Activated gamma-delta T cell treated with Interleukin-2 at 50 U/mL for 16 hours (primary cell): ENCODE data around the gene PDCD7.
A peak's percentile ranks its signal among the peaks of the same experiment; 100 is the strongest.
"Not testable (repeated sequence)": the region's sequence is repeated elsewhere in the genome, so short reads cannot be mapped to it uniquely, and the experiment has no call there.

Experiments used
- DNase-seq: peaks from one replicate; pipeline ENCODE4 v3.0.0-alpha.2; 2020

PDCD7 gene, protein sequence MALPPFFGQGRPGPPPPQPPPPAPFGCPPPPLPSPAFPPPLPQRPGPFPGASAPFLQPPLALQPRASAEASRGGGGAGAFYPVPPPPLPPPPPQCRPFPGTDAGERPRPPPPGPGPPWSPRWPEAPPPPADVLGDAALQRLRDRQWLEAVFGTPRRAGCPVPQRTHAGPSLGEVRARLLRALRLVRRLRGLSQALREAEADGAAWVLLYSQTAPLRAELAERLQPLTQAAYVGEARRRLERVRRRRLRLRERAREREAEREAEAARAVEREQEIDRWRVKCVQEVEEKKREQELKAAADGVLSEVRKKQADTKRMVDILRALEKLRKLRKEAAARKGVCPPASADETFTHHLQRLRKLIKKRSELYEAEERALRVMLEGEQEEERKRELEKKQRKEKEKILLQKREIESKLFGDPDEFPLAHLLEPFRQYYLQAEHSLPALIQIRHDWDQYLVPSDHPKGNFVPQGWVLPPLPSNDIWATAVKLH

DNA sequence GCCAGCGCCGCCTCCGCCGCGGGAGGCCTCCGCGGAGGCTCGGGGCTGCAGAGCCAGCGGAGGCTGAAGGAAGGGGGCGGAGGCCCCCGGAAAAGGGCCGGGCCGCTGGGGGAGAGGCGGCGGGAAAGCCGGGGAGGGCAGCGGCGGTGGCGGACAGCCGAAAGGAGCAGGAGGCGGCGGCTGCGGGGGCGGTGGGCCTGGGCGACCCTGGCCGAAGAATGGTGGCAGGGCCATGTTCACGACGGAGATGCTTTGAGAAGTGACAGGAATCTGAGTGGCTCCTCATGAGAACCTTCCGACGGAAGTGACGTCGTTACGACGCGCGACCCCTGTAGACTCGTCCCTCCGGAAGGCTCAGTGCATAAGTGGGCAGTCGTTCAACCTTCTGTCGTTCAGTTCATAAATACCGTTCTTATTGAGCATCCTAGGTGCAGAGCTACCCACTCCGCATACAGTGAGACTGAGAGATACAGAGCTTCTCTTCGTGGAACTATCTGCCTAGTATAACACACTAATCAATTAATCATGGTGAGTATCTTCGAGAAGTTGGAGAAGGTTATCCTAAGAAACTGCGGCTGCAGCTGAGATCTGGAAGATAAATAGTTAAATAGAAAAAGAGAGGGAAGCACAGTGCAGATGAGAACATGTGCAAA, at the start of gene PDCD7:
PDCD7 (minus strand) TSS at position 261 of the 653 bp plus-strand sequence; CDS start at position 234, 27 bp downstream.
- DNase-seq = peak; percentile 79

DNA sequence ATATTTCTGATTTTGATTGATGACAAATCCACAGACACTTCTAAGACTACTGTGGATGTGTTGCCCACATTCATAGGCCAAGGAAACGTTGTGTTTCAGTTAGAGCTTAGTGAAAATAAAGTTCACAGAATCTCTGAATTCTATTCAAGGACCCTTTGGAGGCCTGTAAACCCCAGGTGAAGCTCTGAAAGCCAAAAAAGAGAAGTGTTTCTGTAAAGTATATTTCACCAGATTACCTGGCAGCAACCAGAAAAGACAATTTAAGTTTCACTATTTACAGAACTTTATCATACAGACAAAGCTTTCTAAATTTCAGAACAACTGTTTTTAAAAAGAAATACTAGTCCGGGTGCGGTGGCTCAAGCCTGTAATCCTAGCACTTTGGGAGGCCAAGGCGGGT, 48.9 kb upstream of the PDCD7 start:
- no peak for DNase-seq

DNA sequence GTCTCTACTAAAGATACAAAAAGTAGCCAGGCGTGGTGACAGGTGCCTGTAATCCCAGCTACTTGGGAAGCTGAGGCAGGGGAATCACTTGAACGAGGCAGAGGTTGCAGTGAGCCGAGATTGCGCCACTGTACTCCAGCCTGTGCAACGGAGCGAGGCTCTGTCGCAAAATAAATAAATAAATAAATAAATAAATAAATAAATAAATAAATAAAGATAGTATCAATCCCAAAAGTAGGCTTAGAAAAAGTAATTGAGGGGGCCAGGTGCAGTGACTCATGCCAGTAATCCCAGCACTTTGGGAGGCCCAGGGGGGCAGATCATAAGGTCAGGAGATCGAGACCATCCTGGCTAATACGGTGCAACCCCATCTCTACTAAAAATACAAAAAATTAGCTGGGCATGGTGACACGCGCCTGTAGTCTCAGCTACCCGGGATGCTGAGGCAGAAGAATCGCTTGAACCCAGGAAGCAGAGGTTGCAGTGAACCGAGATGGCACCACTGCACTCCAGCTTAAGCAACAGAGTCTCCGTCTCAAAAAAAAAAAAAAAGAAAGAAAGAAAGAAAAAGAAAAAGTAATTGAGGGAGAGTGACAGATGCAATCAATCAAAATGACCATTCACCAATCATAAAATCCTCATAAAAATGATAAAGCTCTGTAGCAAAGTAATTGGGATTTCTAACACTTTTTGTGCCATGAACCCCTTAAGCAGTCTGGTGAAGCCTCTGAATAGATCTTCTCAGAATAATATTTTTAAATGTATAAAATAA, 48.2 kb upstream of the PDCD7 start:
- not testable (repeated sequence) for DNase-seq

DNA sequence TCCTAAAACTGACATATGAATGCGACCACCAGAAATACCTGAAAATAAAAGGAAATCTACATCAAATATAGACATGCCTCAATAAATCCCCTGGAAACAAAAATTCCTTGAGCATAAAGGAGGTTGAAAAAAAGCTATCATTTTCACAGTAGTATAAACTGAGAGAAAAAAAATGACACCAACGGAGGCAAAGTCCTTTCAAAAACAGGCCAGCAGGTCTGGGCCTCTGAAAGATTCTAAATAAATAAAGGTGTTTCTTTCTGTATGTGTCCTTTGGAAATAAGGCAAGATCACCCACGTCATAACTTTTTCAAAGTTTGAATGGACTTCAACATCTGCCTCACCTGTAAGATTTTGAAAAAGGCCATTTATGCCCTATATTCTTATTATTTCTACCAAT, 46.6 kb upstream of the PDCD7 start:
- no peak for DNase-seq

DNA sequence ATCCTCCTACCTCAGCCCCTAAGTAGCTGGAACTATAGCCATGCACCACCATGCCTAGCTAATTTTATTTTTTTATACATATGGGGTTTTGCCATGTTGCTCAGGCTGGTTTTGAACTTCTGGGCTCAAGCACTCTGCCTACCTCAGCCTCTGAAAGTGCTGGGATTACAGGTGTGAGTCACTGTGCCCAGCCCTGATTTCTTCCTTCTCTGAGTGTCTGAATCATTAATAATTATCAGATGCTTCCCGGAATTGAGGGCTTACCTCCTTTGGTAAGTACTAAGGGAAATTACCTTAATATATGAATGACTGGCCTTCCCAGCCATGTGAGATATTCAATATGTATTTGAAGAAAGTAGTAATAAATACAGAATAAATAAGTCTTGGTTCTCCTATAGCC, 44.3 kb upstream of the PDCD7 start:
- no peak for DNase-seq

DNA sequence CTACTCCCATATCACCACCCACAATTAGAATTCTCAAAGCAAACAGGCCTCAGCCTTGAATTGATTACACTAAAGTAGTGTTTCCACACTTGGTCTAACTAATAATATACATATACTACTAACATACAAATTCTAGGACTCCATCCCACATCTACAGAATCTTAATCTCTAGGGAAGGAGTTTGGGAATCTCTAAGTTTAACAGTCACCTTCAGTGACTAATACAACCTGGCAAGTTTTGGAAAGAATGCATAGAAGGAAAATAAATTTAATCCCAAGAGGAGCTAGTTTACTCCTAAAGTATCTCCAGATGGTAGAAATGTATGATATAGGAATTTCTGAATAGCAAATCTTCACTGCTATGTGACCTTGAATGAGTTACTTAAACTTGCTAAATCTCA, 42.4 kb upstream of the PDCD7 start:
- no peak for DNase-seq

DNA sequence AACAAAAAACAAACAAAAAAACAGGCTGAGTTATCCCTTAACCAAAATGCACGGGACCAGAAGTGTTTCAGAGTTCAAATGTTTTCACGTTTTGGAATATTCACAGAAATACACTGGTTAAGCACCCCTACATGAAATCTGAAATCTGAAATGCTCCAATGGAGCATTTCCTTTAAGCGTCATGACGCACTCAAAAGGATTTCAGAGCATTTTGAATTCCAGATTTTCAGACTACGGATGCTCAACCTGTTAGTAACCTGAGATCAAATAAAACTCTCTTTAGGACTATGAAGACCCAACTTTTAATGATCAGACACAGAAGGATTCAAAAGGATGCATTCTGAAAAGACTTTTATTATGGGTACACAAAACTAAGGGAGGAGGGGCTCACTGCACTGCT, 41.9 kb upstream of the PDCD7 start:
- no peak for DNase-seq

DNA sequence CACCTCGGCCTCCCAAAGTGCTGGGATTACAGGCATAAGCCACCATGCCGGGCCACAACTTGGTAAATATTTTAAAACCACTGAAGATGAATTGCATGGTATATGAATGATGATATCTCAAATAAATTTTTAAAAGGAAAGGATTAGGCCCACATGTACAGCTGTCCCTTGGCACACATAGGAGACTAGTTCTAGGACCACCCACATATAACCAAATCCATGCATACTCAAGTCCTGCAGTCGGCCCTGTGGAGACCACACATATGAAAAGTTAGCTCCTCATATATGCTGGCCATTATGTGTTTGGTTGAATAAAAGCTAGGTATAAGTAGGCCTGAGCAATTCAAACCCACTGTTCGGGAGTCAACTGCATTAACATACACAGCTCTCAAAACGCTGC, 40.9 kb upstream of the PDCD7 start:
- DNase-seq = no peak

DNA sequence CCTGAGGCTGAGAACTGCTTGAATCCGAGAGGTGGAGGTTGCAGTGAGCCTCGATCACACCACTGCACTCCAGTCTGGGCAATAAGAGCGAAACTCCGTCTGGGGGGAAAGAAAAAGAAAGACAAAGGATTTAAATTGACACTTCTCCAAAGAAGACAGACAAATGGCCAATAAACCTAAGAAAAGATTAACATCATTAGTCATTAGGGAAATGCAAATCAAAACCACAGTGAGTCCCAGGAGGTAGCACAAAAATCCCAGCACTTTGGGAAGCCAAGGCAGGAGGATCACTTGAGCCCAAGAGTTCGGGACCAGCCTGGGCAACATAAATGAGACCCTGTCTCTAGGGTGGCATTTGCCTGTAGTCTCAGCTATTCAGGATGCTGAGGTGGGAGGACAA, 38.9 kb upstream of the PDCD7 start:
- DNase-seq = no peak

DNA sequence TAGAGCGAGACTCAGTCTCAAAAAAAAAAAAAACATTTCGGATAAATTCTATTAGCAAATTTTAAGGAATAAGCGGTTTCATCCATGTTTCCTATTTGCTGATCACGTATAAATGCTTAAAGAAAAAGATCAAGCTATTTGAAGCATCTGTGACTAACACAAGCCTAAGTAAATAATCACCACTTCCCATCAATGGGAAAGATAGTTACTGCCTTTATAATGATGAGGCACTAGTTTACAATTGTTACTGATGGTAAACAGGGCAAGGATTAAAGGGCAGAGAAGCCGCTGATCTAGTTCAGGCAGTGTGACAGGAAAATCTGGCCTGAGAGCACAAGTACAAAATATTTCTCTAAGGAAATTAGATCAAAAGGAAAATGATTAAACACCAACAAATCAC, 37.8 kb upstream of the PDCD7 start:
- no peak for DNase-seq

DNA sequence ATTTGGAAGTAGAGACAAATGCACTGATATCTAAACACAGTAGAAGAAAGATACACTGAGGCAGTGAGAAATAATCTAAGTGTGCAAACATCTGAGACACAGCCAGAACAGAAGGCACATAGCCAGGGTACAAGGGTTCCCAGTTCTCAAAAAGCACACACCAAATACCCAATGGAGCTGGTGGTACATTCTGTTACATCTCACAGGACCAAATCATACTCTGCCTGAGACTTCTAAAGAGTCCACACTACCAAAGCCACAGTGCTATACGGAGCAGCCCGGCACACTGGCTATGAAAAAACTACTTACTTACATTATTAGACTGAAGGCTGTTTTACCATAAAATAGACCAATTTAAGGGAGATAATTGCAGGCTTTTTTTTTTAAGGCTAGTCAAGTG, 32.3 kb upstream of the PDCD7 start:
- no peak for DNase-seq

DNA sequence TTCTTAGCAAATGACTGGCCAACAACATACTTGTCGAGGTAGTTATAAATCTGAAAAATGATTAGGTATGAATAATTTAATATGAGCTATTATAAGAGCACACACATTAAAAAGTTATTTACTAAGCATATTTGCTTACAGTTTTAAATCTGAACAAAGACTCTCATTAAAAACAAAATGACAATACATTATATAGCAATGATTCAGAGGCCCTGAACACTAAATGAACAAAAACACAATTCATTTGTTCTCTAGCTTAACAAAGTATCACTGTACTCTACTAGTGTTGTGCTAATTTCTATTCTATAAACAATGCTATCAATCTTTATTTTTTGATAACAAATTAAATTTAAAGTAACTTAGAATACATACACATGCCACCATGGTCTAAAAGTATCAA, 30.5 kb upstream of the PDCD7 start:
- DNase-seq = no peak

DNA sequence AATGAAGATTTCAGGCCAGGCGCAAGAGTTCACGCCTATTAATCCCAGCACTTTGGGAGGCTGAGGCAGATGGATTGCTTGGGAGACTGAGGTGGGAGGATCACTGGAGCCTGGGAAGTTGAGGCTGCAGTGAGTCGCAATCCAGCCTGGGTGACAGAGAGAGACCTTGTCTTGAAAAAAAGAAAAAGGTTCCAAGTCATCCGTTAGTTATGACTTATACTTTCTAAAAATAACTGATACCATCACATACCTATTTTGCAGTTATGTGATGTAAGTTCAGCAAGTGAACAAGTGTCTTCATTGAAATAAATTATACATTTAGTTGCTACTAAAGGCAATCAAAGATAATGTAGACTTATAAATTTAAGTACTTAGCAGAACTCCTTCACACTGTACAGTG, 29.4 kb upstream of the PDCD7 start:
- DNase-seq = no peak

DNA sequence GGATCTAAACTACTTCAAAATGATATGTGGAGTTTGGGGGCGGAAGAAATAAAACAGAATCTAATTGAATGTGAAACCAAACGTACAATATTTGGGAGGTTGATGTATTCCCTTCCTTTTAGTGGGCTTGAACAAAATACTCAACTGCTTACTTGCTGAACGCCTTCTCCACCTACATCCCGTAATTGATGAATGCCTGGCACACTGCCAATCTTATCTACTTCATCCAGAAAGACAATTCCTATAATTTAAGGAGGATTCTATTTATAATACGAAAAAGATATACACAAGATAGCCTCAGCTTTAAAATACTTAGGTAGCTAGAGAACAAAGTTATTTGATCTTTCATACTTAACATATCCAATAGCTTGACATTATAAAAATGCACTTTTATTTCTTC, 23.1 kb upstream of the PDCD7 start:
- DNase-seq = no peak

DNA sequence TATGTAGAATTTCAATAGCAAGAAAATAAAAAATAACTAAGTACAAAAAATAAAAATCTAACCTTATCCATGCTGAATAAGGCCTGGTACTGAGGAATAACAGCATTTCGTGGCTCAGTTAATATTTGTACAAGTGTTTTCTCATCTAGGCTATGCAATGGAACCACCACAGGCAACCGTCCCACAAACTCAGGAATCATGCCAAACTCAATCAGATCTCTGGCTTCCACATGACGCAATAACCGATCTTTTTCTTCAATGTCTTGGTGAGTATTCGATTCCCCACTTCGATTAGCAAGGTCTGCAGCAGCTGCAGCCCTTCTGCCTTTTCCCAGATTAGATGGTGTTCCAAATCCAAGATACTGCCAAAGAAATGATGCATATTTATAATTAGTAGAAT, 21.1 kb upstream of the PDCD7 start:
- DNase-seq = no peak

DNA sequence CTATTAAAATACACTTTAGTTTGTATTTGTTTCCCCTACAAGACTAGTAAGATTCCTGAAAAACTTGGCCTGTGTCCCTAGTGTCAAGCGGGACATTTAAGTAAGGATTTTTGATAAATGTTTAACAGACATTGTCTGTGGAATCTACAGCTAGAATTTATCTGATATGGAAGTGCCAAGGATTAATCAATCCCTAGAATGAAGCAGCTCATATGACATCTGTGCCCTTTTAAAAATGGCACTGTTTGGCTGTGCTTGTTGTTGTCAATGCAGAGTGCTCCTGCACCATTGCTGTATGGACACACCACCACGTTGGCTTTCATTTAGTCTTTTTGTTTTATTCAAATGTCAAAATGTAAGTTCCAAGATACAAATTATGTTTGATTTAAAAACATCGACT, 14.3 kb upstream of the PDCD7 start:
- DNase-seq = no peak

DNA sequence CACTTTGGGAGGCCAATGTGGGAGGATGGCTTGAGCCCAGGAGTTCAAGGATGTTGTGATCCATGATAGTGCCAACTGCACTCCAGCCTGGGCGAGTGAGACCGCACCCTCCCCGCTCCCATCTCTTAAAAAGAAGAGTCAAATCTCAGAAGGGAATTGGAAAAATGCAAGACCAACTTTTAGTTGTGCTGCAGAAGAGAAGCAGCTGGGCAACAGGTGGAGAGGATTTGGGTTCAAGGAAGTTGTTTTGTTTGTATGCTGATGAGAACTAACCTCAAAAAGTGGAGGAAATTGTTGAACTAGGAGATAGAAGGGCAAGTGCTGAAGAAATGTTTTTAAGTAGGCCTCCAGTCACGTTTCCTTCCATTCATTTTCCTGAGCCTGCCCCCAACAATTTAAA, 12.8 kb upstream of the PDCD7 start:
- no peak for DNase-seq

DNA sequence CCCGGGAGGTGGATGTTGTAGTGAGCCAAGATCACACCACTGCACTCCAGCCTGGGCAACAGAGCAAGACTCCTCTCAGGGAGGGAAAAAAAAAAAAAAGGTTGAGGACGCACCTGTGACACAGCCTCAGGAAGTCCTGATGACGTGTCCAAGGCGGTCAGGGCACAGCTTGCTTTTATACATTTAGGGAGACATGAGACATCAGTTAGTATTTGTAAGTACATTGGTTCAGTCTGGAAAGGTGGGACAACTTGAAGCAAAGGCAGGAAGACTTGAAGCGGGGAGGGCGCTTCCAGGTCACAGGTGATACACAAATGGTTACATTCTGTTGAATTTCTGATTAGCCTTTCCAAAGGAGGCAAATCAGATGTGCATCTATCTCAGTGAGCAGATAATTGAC, 5.0 kb upstream of the PDCD7 start:
- DNase-seq = not testable (repeated sequence)

DNA sequence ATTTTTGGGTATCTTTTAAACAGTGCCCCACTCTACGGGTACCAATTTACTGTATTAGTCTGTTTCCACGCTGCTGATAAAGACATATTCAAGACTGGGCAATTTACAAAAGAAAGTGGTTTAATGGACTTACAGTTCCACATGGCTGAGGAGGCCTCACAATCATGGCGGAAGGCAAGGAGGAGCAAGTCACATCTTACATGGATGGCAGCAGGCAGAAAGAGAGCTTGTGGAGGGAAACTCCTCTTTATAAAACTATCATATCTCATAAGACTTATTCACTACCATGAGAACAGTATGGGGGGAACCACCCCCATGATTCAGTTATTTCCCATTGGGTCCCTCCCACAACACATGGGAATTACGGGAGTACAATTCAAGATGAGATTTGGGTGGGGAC, 4.3 kb upstream of the PDCD7 start:
- DNase-seq = not testable (repeated sequence)

DNA sequence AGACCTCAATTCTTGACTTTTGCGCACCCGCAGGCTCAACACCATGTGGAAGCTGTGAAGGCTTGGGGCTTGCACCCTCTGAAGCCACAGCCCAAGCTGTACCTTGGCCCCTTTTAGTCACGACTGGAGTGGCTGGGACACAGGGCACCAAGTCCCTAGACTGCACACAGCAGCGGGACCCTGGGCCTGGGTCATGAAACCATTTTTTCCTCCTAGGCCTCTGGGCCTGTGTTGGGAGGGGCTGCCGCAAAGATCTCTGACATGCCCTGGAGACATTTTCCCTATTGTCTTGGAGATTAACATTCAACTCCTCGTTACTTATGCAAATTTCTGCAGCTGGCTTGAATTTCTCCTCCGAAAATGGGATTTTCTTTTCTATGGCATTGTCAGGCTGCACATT, 3.5 kb upstream of the PDCD7 start:
- not testable (repeated sequence) for DNase-seq

DNA sequence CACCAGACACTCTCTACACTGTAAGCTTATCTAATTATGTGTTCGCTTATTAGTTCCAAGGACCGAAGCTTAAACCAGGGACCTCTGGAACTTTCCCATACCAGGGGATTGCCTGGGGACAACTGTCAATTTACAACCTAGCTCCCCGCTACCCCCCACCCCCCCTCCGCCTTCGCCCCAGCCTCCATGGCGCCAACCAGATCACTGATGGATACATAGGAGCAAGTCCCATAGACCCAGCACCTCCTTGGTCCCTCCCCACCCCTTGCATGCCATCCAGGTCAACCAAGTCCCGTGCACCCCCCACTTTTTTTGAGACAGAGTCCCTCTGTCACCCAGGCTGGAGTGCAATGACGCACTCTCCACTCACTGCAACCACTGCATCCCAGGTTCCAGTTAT, 930 bp upstream of the PDCD7 start:
- DNase-seq = no peak

DNA sequence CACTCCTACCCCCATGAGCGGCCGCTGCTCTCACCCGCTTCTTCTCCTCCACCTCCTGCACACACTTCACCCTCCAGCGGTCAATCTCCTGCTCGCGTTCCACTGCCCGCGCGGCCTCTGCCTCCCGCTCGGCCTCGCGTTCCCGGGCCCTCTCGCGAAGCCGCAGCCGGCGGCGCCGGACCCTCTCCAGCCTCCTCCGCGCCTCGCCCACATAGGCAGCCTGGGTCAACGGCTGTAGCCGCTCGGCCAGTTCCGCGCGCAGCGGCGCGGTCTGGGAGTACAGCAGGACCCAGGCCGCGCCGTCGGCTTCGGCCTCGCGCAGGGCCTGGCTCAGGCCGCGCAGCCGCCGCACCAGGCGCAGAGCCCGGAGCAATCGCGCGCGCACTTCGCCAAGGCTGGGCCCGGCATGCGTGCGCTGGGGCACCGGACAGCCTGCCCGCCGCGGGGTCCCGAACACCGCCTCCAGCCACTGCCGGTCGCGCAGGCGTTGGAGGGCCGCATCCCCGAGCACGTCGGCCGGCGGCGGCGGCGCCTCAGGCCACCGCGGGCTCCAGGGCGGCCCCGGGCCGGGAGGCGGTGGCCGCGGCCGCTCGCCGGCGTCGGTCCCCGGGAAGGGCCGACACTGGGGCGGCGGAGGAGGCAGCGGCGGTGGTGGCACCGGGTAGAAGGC, 595 bp downstream of the PDCD7 start:
- no peak for DNase-seq

DNA sequence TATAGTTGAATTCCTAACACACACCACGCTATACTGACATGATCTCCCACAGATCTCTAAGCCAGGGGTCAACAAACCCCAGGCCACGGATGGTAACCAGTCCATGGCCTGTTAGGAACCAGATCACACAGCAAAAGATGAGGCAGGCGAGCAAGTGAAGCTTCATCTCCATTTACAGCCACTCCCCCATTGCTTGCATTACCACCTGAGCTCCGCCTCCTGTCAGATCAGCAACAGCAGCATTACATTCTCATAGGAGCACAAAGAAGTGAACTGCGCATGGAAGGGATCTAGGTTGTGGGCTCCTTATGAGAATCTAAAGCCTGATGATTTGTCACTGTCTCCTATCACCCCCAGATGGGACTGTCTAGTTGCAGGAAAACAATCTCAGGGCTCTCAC, 2.7 kb downstream of the PDCD7 start:
- DNase-seq = no peak
